T-helper 2 cell treated with Interferon-gamma antibody and Interleukin-4, amounts not matched to agents 100 ng/mL and 5 ng/mL, for 36 hours (primary cell): ENCODE data around the gene CFAP91. TPM values are rescaled to one million over a fixed set of nuclear protein-coding genes. Genes with fewer than 3 reads are reported as not detected.

Experiments
- intact Hi-C: fragments of 100-400 bp; cut with micrococcal nuclease; formaldehyde crosslinking; loops from one replicate; pipeline ENCODE4 v1.15.1; 2023
- total RNA-seq: library from RNA; stranded (reverse); gene quantifications from 2 replicates; pipeline ENCODE4 v1.2.3, GENCODE V29; 2022

CFAP91 gene
- total RNA-seq, 1 donor from 2014 or later = not detected

GRCh38 chr3:119733812-119734211, 31.0 kb downstream of the CFAP91 start:
- intact Hi-C loops = no loop called here

GRCh38 chr3:119738741-119739140, 35.9 kb downstream of the CFAP91 start:
- intact Hi-C loops = no loop called here

DNA sequence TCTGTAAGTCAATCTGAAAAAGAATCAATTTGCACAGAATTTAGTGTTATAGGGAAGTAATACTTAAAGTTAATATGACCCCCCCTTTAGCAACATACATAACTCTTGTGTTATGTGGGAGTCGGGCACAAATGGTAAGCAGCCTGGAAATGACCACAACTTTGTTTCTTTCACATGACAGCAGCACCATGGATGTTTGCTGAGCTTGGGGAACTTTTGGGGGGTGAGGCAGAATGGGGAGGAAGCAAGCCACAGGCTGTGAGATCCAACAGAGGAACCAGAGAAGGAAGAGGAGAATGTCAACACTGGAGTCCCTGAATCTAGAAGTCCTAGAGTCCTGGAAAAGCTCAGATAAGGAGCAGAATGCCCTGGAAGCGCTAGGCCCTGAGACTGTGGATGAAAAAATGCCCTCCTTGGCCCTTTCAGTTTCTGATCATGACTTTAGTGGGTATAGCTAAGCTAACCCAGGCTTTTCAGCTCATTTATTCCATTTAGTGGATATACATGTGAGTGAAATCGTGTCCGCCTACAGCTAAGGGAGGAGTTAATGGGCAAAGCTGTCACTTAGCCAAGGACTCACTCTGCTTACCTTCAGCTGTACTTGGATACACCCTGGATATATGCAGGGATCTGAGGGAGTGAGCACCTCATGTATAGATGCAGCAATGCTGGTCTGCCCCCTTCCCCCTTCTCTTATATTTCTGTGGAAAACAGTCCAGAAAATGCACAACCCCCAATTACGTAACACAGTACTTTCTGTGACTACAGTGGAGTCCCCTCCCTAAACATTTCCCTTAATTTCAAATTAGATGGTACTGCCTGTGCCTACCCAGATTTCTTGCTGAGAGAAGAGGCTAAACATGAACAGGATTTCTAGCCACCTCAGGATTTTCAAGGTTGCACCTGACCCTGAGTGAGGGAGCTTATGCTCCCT, 39.1 kb downstream of the CFAP91 start:
- intact Hi-C loops = no loop called here

DNA sequence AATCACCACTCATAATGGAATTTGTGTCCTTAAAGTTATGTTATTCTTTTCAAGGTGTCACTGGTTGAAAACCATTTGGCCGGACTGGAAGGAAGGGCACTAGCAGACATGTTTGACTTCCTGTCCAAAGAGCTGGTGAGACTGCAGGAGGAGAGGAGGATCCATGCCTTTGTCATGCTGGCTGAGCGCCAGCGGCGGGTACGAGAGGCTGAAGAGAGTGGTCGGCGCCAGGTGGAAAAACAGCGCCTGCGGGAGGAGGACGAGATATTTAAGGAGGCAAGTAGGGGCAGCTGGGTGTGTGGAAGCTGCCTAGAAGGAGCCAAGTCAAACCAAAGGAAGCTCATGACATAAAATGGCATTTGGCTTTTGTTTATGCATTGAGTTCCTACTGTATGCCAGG, 41.1 kb downstream of the CFAP91 start:
- intact Hi-C loops = no loop called here

DNA sequence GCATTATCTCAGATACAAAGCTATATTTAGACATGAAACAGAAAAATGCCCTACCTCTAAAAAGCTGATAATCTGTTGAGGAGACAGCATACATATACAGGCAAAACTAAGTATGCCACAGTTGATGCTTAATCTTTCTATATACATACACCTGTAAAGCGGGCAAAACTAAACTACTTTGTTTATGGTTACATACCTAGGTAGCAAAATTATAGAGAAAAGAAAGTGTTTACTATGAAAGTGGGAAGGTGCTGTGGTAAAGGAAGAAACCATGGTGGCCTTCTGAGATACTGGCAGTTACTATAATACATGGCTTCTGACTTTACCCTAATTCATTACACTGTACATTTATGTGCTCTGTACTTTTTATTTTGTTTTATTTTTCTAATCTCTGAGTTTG, 43.1 kb downstream of the CFAP91 start:
- intact Hi-C loops = no loop called here

GRCh38 chr3:119746423-119746822, 43.6 kb downstream of the CFAP91 start:
- intact Hi-C loops = no loop called here

GRCh38 chr3:119747357-119747756, 44.5 kb downstream of the CFAP91 start:
- intact Hi-C loops = no loop called here

GRCh38 chr3:119748991-119749390, 46.2 kb downstream of the CFAP91 start:
- intact Hi-C loops = no loop called here

GRCh38 chr3:119751423-119751822, 48.6 kb downstream of the CFAP91 start:
- intact Hi-C loops = no loop called here

Other genes with a start within 250 kb of the CFAP91 start
- 43.7 and 48.3 TPM in 2 replicates for gene TMEM39A, start 239.4 kb upstream of the CFAP91 start, total RNA-seq
- gene POGLUT1, start 234.1 kb upstream of the CFAP91 start, total RNA-seq = 28.1 and 29.5 TPM in 2 replicates
- 66.1 and 68.1 TPM in 2 replicates for gene TIMMDC1, start 204.5 kb upstream of the CFAP91 start, total RNA-seq
- 9.6 and 11.1 TPM in 2 replicates for gene CD80, start 143.4 kb upstream of the CFAP91 start, total RNA-seq
- gene ADPRH, start 123.5 kb upstream of the CFAP91 start, total RNA-seq = 2.8 TPM in 2 replicates
- gene PLA1A, start 105.1 kb upstream of the CFAP91 start, total RNA-seq = not detected in 2 replicates
- 2.2 and 2.6 TPM in 2 replicates for gene POPDC2, start 42.4 kb upstream of the CFAP91 start, total RNA-seq
- gene COX17, start 25.6 kb upstream of the CFAP91 start, total RNA-seq = 47.2 and 50.3 TPM in 2 replicates
- 0.07 and 0.09 TPM in 2 replicates for gene NR1I2, start 79.1 kb downstream of the CFAP91 start, total RNA-seq